IMR-90 (cell line): ENCODE measurements around the gene ZBTB44. TPM values are rescaled to one million over a fixed set of nuclear protein-coding genes. Genes with fewer than 3 reads are reported as not detected.

Experiments
- ATAC-seq: fragments of 200-7000 bp; cut with Tn5 transposase; 2 replicates; pipeline ENCODE4 v1.9.1; 2020; ENCODE audit warnings: low read depth, mild to moderate bottlenecking, moderate library complexity
- BruUV-seq: library from RNA; stranded (reverse); fragments of 400-500 nt; replicated peaks from 2 replicates; lab custom pipeline; 2021; lab: Mats Ljungman, UMichigan
- CTCF ChIA-PET: fragments of 300-600 bp; formaldehyde crosslinking; extraction: SDS; loops from one replicate; lab custom pipeline; 2021; ENCODE audit warnings: antibody characterized with exemption; lab: Yijun Ruan, JAX
- POLR2A ChIA-PET: fragments of 300-600 bp; sonication (Branson Sonifier 250); formaldehyde crosslinking; loops from one replicate; lab custom pipeline; 2022; ENCODE audit warnings: antibody characterized with exemption; ENCODE audit not compliant: unreplicated experiment; lab: Charles Lee
- DNase-seq: peaks from one replicate; pipeline ENCODE4 v3.0.0; 2013
- H2AFZ ChIP-seq: replicated peaks from 2 replicates; pipeline ENCODE3; 2013; ENCODE audit warnings: low read length, mild to moderate bottlenecking; ENCODE audit not compliant: poor library complexity
- H2AK5ac ChIP-seq: 2 replicates; pipeline ENCODE4 v1.6.1; 2013; ENCODE audit warnings: low read depth, low read length, inconsistent platforms
- H2AK9ac ChIP-seq: replicated peaks from 2 replicates; pipeline ENCODE3; 2013; ENCODE audit warnings: mild to moderate bottlenecking, low read depth, low read length, moderate library complexity; ENCODE audit not compliant: poor library complexity
- H2BK120ac ChIP-seq: 2 replicates; pipeline ENCODE4 v1.6.1; 2013; ENCODE audit warnings: low read depth, low read length, inconsistent platforms
- H2BK15ac ChIP-seq: 3 replicates; pipeline ENCODE4 v1.6.1; 2013; ENCODE audit warnings: low read depth, low read length, inconsistent platforms
- H2BK20ac ChIP-seq: 2 replicates; pipeline ENCODE4 v1.6.1; 2013; ENCODE audit warnings: low read depth, mild to moderate bottlenecking, inconsistent platforms, low read length, moderate library complexity
- H2BK5ac ChIP-seq: 2 replicates; pipeline ENCODE4 v1.6.1; 2013; ENCODE audit warnings: mild to moderate bottlenecking, low read depth, low read length, inconsistent platforms; ENCODE audit not compliant: poor library complexity, severe bottlenecking
- H3K14ac ChIP-seq: replicated peaks from 2 replicates; pipeline ENCODE4 v1.6.1; 2013; ENCODE audit warnings: low read depth, low read length, inconsistent platforms
- H3K18ac ChIP-seq: 2 replicates; pipeline ENCODE4 v1.6.1; 2013; ENCODE audit warnings: low read depth, low read length, control low read depth
- H3K23ac ChIP-seq: 2 replicates; pipeline ENCODE4 v1.6.1; 2013; ENCODE audit warnings: low read depth, low read length, inconsistent platforms
- H3K27ac ChIP-seq: 2 replicates; pipeline ENCODE4 v1.5.1; 2013; ENCODE audit warnings: mild to moderate bottlenecking, control low read depth, low read length; ENCODE audit not compliant: insufficient read depth
- H3K27me3 ChIP-seq: 2 replicates; pipeline ENCODE4 v1.6.1; 2013; ENCODE audit warnings: low read length; ENCODE audit not compliant: control insufficient read depth, insufficient read depth
- H3K36me3 ChIP-seq: 2 replicates; pipeline ENCODE4 v1.6.1; 2013; ENCODE audit warnings: low read length, mixed read lengths; ENCODE audit not compliant: control insufficient read depth, insufficient read depth
- H3K4ac ChIP-seq: 2 replicates; pipeline ENCODE4 v1.6.1; 2013; ENCODE audit warnings: low read depth, low read length, inconsistent platforms
- H3K4me1 ChIP-seq: 2 replicates; pipeline ENCODE4 v1.6.1; 2013; ENCODE audit warnings: low read length, mixed read lengths; ENCODE audit not compliant: control insufficient read depth, insufficient read depth
- H3K4me2 ChIP-seq: 2 replicates; pipeline ENCODE4 v1.6.1; 2013; ENCODE audit warnings: low read depth, mild to moderate bottlenecking, control low read depth, low read length, moderate library complexity
- H3K4me3 ChIP-seq: 2 replicates; pipeline ENCODE4 v1.5.1; 2013; ENCODE audit warnings: low read depth, mild to moderate bottlenecking, control low read depth, low read length, moderate library complexity; ENCODE audit not compliant: insufficient read depth
- H3K56ac ChIP-seq: 2 replicates; pipeline ENCODE4 v1.6.1; 2013; ENCODE audit warnings: low read length, inconsistent platforms; ENCODE audit not compliant: insufficient read depth; ENCODE audit errors: extremely low read depth
- H3K79me1 ChIP-seq, 2 experiments: 2 replicates each; pipeline ENCODE4 v1.6.1; 2013; ENCODE audit warnings: low read length in 2 of 2, inconsistent platforms in 1 of 2, low read depth in 1 of 2
- H3K9ac ChIP-seq: 2 replicates; pipeline ENCODE4 v1.6.1; 2013; ENCODE audit warnings: low read depth, low read length, control low read depth
- H3K9me1 ChIP-seq: 2 replicates; pipeline ENCODE4 v1.6.1; 2013; ENCODE audit warnings: low read length, inconsistent platforms; ENCODE audit not compliant: insufficient read depth
- H3K9me3 ChIP-seq: 2 replicates; pipeline ENCODE4 v1.6.1; 2013; ENCODE audit warnings: low read length; ENCODE audit not compliant: control insufficient read depth, insufficient read depth
- H4K20me1 ChIP-seq: 2 replicates; pipeline ENCODE4 v1.6.1; 2013; ENCODE audit warnings: low read length, inconsistent platforms; ENCODE audit not compliant: insufficient read depth
- H4K5ac ChIP-seq: 2 replicates; pipeline ENCODE4 v1.6.1; 2013; ENCODE audit warnings: mild to moderate bottlenecking, low read depth, low read length, control low read depth
- H4K8ac ChIP-seq, 2 experiments: 2 replicates each; pipeline ENCODE4 v1.6.1; 2013; ENCODE audit warnings: low read depth in 2 of 2, low read length in 2 of 2, control low read depth in 1 of 2, inconsistent platforms in 1 of 2
- H4K91ac ChIP-seq: 2 replicates; pipeline ENCODE4 v1.6.1; 2013; ENCODE audit warnings: low read depth, low read length, inconsistent platforms; ENCODE audit not compliant: insufficient read depth
- BHLHE40 ChIP-seq: fragments of 150-350 bp; IDR thresholded peaks from 2 replicates; pipeline ENCODE4 v1.6.1; 2016; ENCODE audit warnings: mild to moderate bottlenecking, low read depth, low read length
- CTCF ChIP-seq: conservative IDR thresholded peaks from 2 replicates; pipeline ENCODE4 v1.5.1; 2012; ENCODE audit warnings: mild to moderate bottlenecking, low read depth, low read length, improper control_type of control experiment
- POLR2A ChIP-seq: IDR thresholded peaks from 2 replicates; pipeline ENCODE4 v1.6.1; 2012; ENCODE audit warnings: mild to moderate bottlenecking, low read depth, low read length
- WGBS, 2 experiments: methylation state at CpG; one replicate each; pipeline versions ENCODE4 v1.1.5 to v1.1.7; 2013; ENCODE audit warnings: missing lambda C conversion rate in 2 of 2; ENCODE audit not compliant: insufficient read length in 1 of 2; ENCODE audit errors: extremely low coverage in 2 of 2; 5-methylcytosine and 5-hydroxymethylcytosine counted together
- dilution Hi-C: fragments of 300-500 bp; cut with HindIII; formaldehyde crosslinking; loops from one replicate; pipeline ENCODE4 v1.14.3; 2018; ENCODE audit warnings: low sequenced_read_pairs; ENCODE audit not compliant: unreplicated experiment
- in situ Hi-C: fragments of 300-500 bp; cut with MboI; formaldehyde crosslinking; loops from 3 replicates; pipeline ENCODE4 v1.14.3; 2019; ENCODE audit warnings: low sequenced_read_pairs, inconsistent platforms, mixed read lengths
- intact Hi-C: fragments of 100-400 bp; cut with micrococcal nuclease; formaldehyde crosslinking; loops from 2 replicates; pipeline ENCODE4 v1.10.0; 2022
- polyA plus RNA-seq, 3 experiments: library from polyadenylated mRNA; depleted of rRNA; stranded (reverse); fragments of >200 nt; gene quantifications; 2 replicates each; pipeline ENCODE4 v1.2.3, GENCODE V29; 2012; ENCODE audit warnings: low replicate concordance in 1 of 3
- total RNA-seq: library from RNA; depleted of rRNA; stranded (reverse); fragments of >200 nt; gene quantifications from 2 replicates; pipeline ENCODE4 v1.2.3, GENCODE V29; 2012

Gene ZBTB44
- total and polyA plus RNA-seq, 2 of the 4 experiments (the other 2 are of a cell fraction) = 6.9 to 23.3 TPM

- no peak overlapping the region for H3K4ac ChIP-seq
- H4K5ac ChIP-seq = no peak overlapping the region
- no peak for ATAC-seq
- no CpG with 5 or more reads among the region's 27 CpGs for WGBS, 2 experiments
- no peaks in the 10 kb centered on the region for H3K79me1 ChIP-seq
- TF ChIP-seq POLR2A = no peak
- TF ChIP-seq BHLHE40 = no peak
- no peak for TF ChIP-seq CTCF
- H2BK5ac ChIP-seq = no peak overlapping the region
- DNase-seq = no peak
- CTCF ChIA-PET = no interaction called here
- H2AK5ac ChIP-seq = no peak overlapping the region
- no peak overlapping the region for H2BK20ac ChIP-seq
- H3K9me3 ChIP-seq = peaks cover 5% of the 10 kb centered on the region; the same call in 1 of the 2 replicates
- H3K36me3 ChIP-seq = no peaks in the 10 kb centered on the region
- H2AK9ac ChIP-seq = peak overlapping the region; percentile 42
- peaks cover 29% of the 10 kb centered on the region for H3K27me3 ChIP-seq
- no peak overlapping the region for H3K4me3 ChIP-seq
- H3K4me2 ChIP-seq = no peak overlapping the region
- no peak overlapping the region for H3K14ac ChIP-seq
- no peak overlapping the region for H3K23ac ChIP-seq
- H3K4me1 ChIP-seq = no peaks in the 10 kb centered on the region
- no peak overlapping the region for H2BK15ac ChIP-seq
- no peak overlapping the region for H2BK120ac ChIP-seq
- no peak overlapping the region for H4K91ac ChIP-seq
- H4K20me1 ChIP-seq = no peaks in the 10 kb centered on the region
- no peaks in the 10 kb centered on the region for H3K9me1 ChIP-seq
- POLR2A ChIA-PET = no interaction called here
- dilution Hi-C loops (no loop called here), intact Hi-C loops (no loop called here), in situ Hi-C loops (no loop called here)
- no peak overlapping the region for H3K27ac ChIP-seq
- no peak overlapping the region for H2AFZ ChIP-seq
- no peak overlapping the region for H3K9ac ChIP-seq
- no peak overlapping the region for H3K18ac ChIP-seq
- no TSS peak for BruUV-seq
- no peak overlapping the region for H4K8ac ChIP-seq
- no peak overlapping the region for H3K56ac ChIP-seq
Observed at GRCh38 chr11:130197386-130198035, 117.2 kb downstream of the ZBTB44 start.
